A204.1 (cell line): Measurements from ENCODE around the gene ROR2.
"Not testable (repeated sequence)": the region's sequence is repeated elsewhere in the genome, so short reads cannot be mapped to it uniquely, and the experiment has no call there.

Experiments
- FAIRE-seq: peaks from 2 replicates; lab custom pipeline; 2012; peaks lifted over from hg19 to GRCh38; lab: Jason Lieb, UNC

Gene ROR2

GRCh38 chr9:91923145-91923544 is 26.9 kb downstream of the ROR2 start:
- FAIRE-seq = no peak

GRCh38 chr9:91921371-91921770 is 28.7 kb downstream of the ROR2 start:
- FAIRE-seq = no peak

DNA sequence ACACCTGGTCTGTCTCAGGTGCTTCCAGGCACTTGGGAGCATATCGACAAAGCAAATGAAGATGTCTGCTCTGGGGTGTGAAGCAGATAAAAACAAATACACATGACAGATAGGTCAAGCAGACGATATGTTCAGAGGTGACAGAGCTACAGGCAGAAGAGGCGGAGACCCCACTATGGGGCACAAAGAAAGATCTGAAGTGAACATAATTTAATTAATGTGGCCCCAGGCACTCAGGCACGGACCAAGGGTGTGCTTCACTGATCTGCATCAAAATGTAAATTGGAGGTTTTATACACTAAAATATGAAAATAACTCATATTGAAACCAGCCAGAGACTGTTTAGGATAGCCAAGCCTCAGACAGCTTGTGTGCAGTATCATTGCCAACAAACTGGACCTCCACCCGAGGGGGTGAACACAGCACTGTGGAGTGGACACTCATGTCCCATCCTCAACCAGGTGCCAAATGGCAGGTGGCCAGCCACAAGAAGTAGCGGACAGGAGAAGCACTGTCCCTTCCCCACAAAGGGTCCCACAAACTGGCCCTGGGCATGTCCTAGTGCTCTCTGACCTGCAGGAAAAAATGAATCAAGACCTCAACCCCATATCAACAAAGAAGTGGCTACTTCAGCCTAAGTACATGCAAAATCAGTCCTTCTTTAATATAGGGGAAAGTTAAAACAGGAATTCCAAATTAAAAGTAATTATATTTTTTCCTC is 29.2 kb downstream of the ROR2 start:
- FAIRE-seq = no peak

GRCh38 chr9:91919621-91920020 is 30.4 kb downstream of the ROR2 start:
- FAIRE-seq = no peak

DNA sequence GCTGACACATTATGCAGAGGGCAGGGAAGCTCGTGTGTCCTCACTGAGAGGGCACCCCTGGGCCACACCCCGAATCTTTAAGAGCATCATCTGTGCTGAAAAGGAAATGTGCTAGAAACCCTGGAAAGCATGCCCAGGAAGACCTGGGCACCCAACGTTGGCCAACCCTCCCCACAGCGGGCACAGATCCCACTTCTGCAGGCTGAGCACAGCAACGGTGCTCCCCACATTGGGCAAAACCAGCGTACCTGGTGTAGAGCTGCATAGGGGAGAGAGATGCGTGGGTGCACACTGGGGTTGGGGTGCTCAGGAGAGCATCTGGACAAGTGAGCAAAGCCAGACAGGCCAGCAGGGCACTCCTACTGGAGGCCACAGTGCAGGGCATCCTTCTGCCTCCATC is 32.6 kb downstream of the ROR2 start:
- no peak for FAIRE-seq

- FAIRE-seq = no peak
Measured at GRCh38 chr9:91915524-91916263, 34.3 kb downstream of the ROR2 start.

GRCh38 chr9:91914937-91915336 is 35.1 kb downstream of the ROR2 start:
- no peak for FAIRE-seq

GRCh38 chr9:91914404-91914803 is 35.6 kb downstream of the ROR2 start:
- no peak for FAIRE-seq

- no peak for FAIRE-seq
Measured at GRCh38 chr9:91913986-91914385, 36.0 kb downstream of the ROR2 start.

DNA sequence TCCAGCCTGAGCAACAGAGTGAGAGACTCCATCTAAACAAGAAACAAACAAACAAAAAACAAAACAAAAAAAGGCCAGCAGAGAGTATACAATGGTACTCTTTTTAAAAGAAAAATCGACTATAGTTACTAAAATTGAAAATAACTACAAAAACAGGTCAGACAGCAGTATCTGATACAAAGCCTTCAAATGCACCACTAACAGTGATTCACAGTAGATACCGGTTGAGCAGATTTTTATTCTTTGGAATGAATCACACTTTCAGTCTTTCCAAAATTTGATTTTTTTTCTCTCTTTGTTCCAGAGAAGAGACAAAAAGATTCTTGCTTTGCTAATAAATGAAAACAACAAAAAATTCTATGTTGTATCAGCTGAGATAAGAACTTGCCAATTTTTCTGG is 36.9 kb downstream of the ROR2 start:
- no peak for FAIRE-seq

GRCh38 chr9:91911657-91912056 is 38.4 kb downstream of the ROR2 start:
- no peak for FAIRE-seq

DNA sequence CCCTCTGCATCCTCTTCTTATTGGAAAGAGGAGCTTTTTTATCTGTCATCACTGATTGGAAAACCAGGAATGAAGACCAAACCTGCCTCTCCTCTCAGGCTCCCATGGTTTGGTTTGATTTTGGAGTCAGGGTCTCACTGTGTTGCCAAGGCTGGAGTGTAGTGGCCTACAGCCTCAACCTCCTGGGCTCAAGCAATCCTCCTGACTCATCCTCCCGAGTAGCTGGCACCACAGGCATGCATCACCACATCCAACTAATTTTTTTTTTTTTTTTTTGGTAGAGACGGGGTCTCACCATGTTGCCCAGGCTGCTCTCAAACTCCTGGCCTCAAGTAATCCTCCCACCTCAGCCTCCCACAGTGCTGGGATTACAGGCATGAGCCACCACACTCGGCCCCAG is 40.8 kb downstream of the ROR2 start:
- FAIRE-seq = not testable (repeated sequence)

DNA sequence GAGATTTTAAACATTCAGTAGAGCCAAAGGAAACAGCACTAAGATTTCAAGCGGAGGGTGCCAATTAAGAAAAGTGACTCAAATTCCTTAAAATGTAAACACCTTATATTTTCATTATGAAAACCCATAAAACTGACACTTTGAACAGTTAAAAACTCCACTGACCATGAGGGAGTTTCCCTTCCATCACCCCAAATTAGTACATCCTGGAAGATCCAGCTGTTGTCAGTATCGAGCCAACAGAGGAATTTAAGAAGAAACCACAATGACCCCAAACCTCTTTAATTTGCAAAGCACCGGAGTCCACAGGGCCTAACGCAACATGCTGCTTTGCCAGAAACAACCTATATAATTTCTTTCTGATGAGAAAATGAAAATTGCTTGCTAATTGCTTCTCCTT is 41.3 kb downstream of the ROR2 start:
- no peak for FAIRE-seq

GRCh38 chr9:91908293-91908623 is 41.8 kb downstream of the ROR2 start:
- FAIRE-seq = no peak

DNA sequence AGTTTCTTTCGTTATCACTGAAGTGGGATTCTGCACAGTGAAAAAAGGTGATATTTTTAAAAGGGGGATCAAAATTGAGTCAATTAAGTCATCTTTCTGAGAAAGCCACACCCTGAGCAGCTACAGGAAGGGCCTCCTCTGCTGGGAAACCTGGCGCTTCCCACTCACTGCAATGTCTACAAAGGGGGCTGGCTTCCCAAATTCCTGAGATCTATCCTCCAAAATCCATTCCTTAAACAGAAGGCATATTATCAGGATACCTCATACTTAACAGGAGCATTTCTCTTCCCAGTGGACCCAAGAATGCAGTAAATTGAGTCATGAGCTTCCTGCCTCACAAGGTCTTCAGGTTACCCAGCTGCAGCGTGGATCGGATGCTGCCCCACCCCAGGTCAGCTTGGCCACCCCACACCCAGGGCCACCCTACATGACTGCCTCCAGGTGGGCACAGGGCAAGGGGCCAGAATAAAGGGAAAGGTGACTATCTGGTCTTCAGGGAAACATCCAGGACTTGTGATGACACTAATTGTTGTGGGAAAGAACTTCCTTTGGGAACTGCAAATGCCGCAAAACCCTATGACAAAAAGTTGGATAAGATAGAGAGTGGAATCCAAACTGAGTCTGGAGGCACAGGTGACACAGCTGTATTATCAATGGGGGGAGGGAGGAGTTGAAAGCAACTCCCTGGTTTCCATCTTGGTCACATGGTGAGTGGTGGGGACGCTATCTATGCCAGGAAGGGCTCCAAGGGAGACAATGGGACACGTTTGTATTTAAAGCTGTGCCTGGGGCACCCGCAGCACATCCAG is 42.3 kb downstream of the ROR2 start:
- no peak for FAIRE-seq

DNA sequence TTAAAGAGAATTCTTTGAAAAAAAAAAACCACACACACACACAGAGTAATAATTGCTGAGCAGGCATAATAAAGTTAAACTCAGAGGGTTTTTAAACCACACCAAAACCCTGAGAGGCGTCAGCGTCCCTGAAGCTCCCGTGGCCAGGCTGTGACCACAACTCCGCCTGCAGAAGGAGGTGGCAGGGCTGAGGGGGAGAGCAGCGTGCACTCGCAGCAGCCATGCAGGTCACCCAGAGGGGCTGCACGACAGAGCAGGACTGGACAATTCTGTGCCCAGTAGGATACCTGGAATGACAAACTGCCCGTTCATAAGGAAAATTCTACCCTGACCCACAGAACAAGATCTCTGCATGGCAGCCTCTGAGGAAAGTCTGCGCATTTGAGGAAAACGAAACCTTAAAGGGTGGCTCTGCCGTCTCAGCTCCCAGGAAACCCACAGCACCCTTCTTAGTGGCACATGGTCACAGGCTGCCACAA is 44.0 kb downstream of the ROR2 start:
- FAIRE-seq = no peak

DNA sequence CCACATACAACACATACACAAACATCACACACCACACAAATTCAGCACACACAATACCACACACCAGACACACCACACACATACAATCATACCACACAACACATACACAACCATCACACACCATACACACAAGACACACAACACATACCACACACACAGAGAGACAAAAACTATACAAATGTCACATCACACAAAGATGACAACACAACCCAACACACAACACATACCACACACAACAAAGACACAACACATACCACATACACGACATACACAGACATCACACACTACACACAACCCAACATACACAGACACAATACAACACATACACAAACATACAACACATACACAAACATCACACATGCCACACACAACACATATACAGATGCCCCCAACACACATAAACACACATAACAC is 44.8 kb downstream of the ROR2 start:
- no peak for FAIRE-seq

DNA sequence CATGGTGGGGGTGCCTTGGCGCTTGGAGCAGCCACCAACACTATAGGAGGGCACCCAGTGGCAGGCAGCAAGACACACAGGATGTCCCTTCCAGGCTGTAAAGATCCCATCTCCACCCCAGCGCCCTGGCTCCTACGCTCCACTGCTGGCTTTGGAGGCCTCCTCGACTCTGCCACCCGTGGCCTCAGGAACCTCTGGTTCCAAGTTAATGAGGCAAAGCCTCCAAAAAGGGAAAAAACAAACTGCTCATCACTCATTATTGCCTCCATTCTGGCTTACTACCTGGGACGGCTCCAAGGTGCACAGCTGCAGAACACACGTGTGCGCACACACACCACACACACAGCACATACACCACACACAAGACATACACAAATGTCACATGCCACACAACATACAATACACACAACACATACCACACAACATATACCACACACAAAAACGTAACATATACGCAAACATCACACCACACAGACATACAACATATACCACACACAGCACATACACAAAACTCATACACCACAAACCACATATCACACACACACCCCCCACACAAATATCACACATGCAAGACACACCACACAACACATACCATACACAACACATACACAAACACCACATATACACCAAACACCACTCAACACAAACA is 45.3 kb downstream of the ROR2 start:
- FAIRE-seq = no peak

DNA sequence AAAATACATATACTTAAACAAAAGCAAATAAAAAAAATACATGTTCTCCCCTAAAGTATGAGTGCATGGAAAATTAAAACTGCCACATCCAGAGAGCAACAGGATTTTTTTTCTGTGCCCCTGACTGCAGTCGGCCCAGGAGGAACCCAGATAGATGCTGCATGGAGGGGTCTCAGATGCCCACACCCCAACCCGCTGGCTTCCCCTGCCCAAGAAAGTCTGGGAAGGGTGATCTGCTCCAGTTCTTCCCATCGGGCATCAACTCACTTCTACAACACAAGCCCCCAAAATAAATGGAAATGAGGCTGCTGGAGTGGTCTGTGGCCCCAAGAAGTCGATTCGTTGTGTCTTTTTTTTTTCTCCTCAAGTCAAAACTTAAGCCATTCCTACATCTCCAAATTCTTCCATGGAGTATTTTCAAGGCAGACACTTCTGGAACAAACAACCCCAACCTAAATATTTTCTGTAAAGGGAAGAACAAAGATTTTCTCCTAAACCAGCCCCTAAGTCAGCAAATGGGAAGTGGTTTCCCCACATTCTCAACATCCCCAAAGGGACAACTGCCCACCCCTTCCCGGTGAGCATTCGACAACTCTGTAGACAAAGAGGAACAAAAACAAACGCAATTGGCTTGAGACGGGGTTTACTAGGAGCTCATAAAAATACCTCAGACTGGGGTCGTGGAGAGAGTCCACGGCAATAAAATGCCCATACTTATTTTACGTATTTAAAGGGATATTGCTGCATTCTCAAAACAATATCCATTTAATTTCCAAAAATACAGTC is 46.7 kb downstream of the ROR2 start:
- no peak for FAIRE-seq

- no peak for FAIRE-seq
Measured at GRCh38 chr9:91902475-91903125, 47.4 kb downstream of the ROR2 start.

DNA sequence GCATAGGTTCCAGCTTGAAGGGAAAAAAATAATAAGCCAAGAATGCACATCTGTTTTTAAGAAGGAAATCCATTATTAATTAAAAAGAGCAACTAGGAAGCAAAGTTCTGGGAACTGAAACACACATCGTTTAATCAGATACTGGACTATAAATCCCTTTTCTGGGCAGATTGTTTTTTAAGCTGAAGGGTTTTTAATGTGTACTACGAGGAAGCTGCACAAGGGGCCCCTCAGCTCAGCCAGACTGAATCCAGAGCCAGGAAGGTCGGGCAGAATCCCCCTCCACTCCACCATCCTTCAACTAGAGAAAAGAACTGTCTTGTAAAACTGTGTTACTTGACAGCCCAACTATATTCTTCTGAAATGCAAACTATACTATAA is 49.2 kb downstream of the ROR2 start:
- no peak for FAIRE-seq
